Uterus (tissue), 4 donors: ENCODE results near the gene HYKK. TPM values are rescaled to one million over a fixed set of nuclear protein-coding genes. Genes with fewer than 3 reads are reported as not detected.
"Not testable (repeated sequence)": the region's sequence is repeated elsewhere in the genome, so short reads cannot be mapped to it uniquely, and the experiment has no call there.

Experiments used
- DNase-seq, 2 donors: peaks; one replicate each; pipeline ENCODE4 v3.0.0-alpha.2; 2019 to 2020
- H3K27ac ChIP-seq, 2 donors: fragments of 200-600 bp; sonication (generic); 1 replicate in 1 of 2; 2 replicates in 1 of 2; pipeline ENCODE4 v1.5.1; 2016 to 2018
- H3K27me3 ChIP-seq, 2 donors: fragments of 200-600 bp; sonication (generic); one replicate each; pipeline ENCODE4 v1.5.1; 2018 to 2019; ENCODE audit warnings: control low read depth in 1 of 2
- H3K36me3 ChIP-seq, 2 donors: fragments of 200-600 bp; sonication (generic); one replicate each; pipeline ENCODE4 v1.5.1; 2019; ENCODE audit warnings: control low read depth in 1 of 2
- H3K4me1 ChIP-seq, 2 donors: fragments of 200-600 bp; sonication (generic); one replicate each; pipeline ENCODE4 v1.5.1; 2018 to 2019; ENCODE audit warnings: control low read depth in 1 of 2
- H3K4me3 ChIP-seq, 2 donors: fragments of 200-600 bp; sonication (generic); 1 replicate in 1 of 2; 2 replicates in 1 of 2; pipeline ENCODE4 v1.5.1; 2018 to 2019; ENCODE audit warnings: mild to moderate bottlenecking in 1 of 2
- H3K9me3 ChIP-seq, 2 donors: fragments of 200-600 bp; sonication (generic); one replicate each; pipeline ENCODE4 v1.5.1; 2019; ENCODE audit warnings: control low read depth in 1 of 2
- CTCF ChIP-seq, 4 experiments: fragments of 200-600 bp in 2 of 4; fragments of 450-650 bp in 2 of 4; sonication (generic) in 2 of 4; IDR thresholded peaks; one replicate each; pipeline ENCODE4 v1.5.1; 2016 to 2019; ENCODE audit warnings: antibody characterized with exemption in 4 of 4, mild to moderate bottlenecking in 2 of 4, moderate library complexity in 1 of 4
- POLR2A ChIP-seq, 2 donors: fragments of 450-650 bp; IDR thresholded peaks; one replicate each; pipeline ENCODE4 v1.6.1; 2016; ENCODE audit warnings: antibody characterized with exemption in 2 of 2, mild to moderate bottlenecking in 1 of 2, moderate library complexity in 1 of 2
- intact Hi-C: fragments of 100-400 bp; cut with DNase I; formaldehyde crosslinking; loops from one replicate; pipeline ENCODE4 v1.15.1; 2023; ENCODE audit warnings: low total_unique reads
- total RNA-seq, 4 donors: library from RNA; depleted of rRNA in 3 of 4; stranded (reverse); fragments of >200 nt in 3 of 4; gene quantifications; one replicate each; pipeline versions ENCODE4 v1.1.0 to v1.2.4, GENCODE V29; 2014 to 2023
- donor health status: DM: yes; HTN: yes; CAD: no.

HYKK gene
- total RNA-seq, 4 donors from 2014 or later, result 8.6 to 28.5 (median 12.6) TPM

- no peaks in the 10 kb centered on the region for H3K4me1 ChIP-seq
- H3K27me3 ChIP-seq, result no peaks in the 10 kb centered on the region
- H3K4me3 ChIP-seq, result no peak overlapping the region
- intact Hi-C loops, result no loop called here
- no peaks in the 10 kb centered on the region for H3K9me3 ChIP-seq
- no peaks in the 10 kb centered on the region for H3K36me3 ChIP-seq
- no peak overlapping the region for H3K27ac ChIP-seq
- TF ChIP-seq POLR2A (IDR thresholded peaks at IDR 0.05), result no peak
- no peak for TF ChIP-seq CTCF (IDR thresholded peaks at IDR 0.05)
- no peak for DNase-seq
Measured at GRCh38 chr15:78550194-78550593, 42.8 kb downstream of the HYKK start.

- no peaks in the 10 kb centered on the region for H3K36me3 ChIP-seq
- no peak overlapping the region for H3K27ac ChIP-seq
- DNase-seq, result no peak
- no peaks in the 10 kb centered on the region for H3K9me3 ChIP-seq
- intact Hi-C loops, result no loop called here
- no peaks in the 10 kb centered on the region for H3K4me1 ChIP-seq
- TF ChIP-seq POLR2A (IDR thresholded peaks at IDR 0.05), result no peak
- no peak for TF ChIP-seq CTCF (IDR thresholded peaks at IDR 0.05)
- H3K4me3 ChIP-seq, result no peak overlapping the region
- H3K27me3 ChIP-seq, result no peaks in the 10 kb centered on the region
Measured at GRCh38 chr15:78550815-78551214, 43.4 kb downstream of the HYKK start.

GRCh38 chr15:78551902-78552301, 44.5 kb downstream of the HYKK start:
- Histone ChIP-seq H3K4me1 (no peaks in the 10 kb centered on the region), H3K4me3 (no peak overlapping the region), H3K36me3 (no peaks in the 10 kb centered on the region), H3K9me3 (no peaks in the 10 kb centered on the region), H3K27me3 (no peaks in the 10 kb centered on the region), H3K27ac (no peak overlapping the region)
- DNase-seq, result no peak
- TF ChIP-seq POLR2A (IDR thresholded peaks at IDR 0.05) (no peak), CTCF (IDR thresholded peaks at IDR 0.05) (no peak)
- intact Hi-C loops, result no loop called here

GRCh38 chr15:78552597-78552996, 45.2 kb downstream of the HYKK start:
- H3K4me3 ChIP-seq, result no peak overlapping the region
- no peak for DNase-seq
- no peaks in the 10 kb centered on the region for H3K4me1 ChIP-seq
- no peak overlapping the region for H3K27ac ChIP-seq
- no peaks in the 10 kb centered on the region for H3K27me3 ChIP-seq
- H3K9me3 ChIP-seq, result no peaks in the 10 kb centered on the region
- intact Hi-C loops, result no loop called here
- no peak for TF ChIP-seq CTCF (IDR thresholded peaks at IDR 0.05)
- no peak for TF ChIP-seq POLR2A (IDR thresholded peaks at IDR 0.05)
- no peaks in the 10 kb centered on the region for H3K36me3 ChIP-seq

GRCh38 chr15:78560201-78560600, 52.8 kb downstream of the HYKK start:
- H3K4me1 ChIP-seq, H3K36me3 ChIP-seq, H3K27ac ChIP-seq, H3K9me3 ChIP-seq, intact Hi-C loops, H3K4me3 ChIP-seq, DNase-seq, H3K27me3 ChIP-seq: not testable (repeated sequence)

- no peak overlapping the region for H3K4me3 ChIP-seq
- no peaks in the 10 kb centered on the region for H3K9me3 ChIP-seq
- no peak overlapping the region for H3K27ac ChIP-seq
- TF ChIP-seq CTCF (IDR thresholded peaks at IDR 0.05) (no peak), POLR2A (IDR thresholded peaks at IDR 0.05) (no peak)
- H3K36me3 ChIP-seq, result no peaks in the 10 kb centered on the region
- no peaks in the 10 kb centered on the region for H3K27me3 ChIP-seq
- no peaks in the 10 kb centered on the region for H3K4me1 ChIP-seq
- DNase-seq, result no peak
- intact Hi-C loops, result no loop called here
Measured at GRCh38 chr15:78561490-78561889, 54.1 kb downstream of the HYKK start.
